Gastroesophageal sphincter (tissue), 4 donors: ENCODE data around the gene G6PC3. TPM values are rescaled to one million over a fixed set of nuclear protein-coding genes. Genes with fewer than 3 reads are reported as not detected.

ENCODE experiments used
- ATAC-seq: fragments of 150-250 bp; one replicate; pipeline ENCODE4 v1.9.1; 2016; ENCODE audit warnings: mild to moderate bottlenecking, moderate library complexity
- H3K27ac ChIP-seq, 4 donors: fragments of 200-600 bp; sonication (generic) in 3 of 4; 1 replicate in 3 of 4; 2 replicates in 1 of 4; pipeline ENCODE4 v1.5.1; 2016 to 2019
- H3K27me3 ChIP-seq: fragments of 200-600 bp; sonication (generic); one replicate; pipeline ENCODE4 v1.5.1; 2019
- H3K36me3 ChIP-seq, 2 donors: fragments of 200-600 bp; sonication (generic); one replicate each; pipeline ENCODE4 v1.5.1; 2019; ENCODE audit warnings: control low read depth in 1 of 2
- H3K4me1 ChIP-seq, 3 donors: fragments of 200-600 bp; sonication (generic); 1 replicate in 2 of 3; 2 replicates in 1 of 3; pipeline ENCODE4 v1.5.1; 2016 to 2019; ENCODE audit warnings: control low read depth in 2 of 3
- H3K4me3 ChIP-seq, 2 donors: fragments of 200-600 bp; sonication (generic); one replicate each; pipeline ENCODE4 v1.5.1; 2019; ENCODE audit warnings: mild to moderate bottlenecking in 1 of 2, moderate library complexity in 1 of 2
- H3K9me3 ChIP-seq, 3 donors: fragments of 200-600 bp; sonication (generic); one replicate each; pipeline ENCODE4 v1.5.1; 2017 to 2019; ENCODE audit warnings: control low read depth in 2 of 3
- EP300 ChIP-seq: sonication (generic); formaldehyde crosslinking; IDR thresholded peaks from one replicate; pipeline ENCODE4 v1.6.1; 2017; ENCODE audit warnings: antibody characterized with exemption, mild to moderate bottlenecking
- POLR2A ChIP-seq, 2 donors: fragments of 450-650 bp; IDR thresholded peaks; one replicate each; pipeline ENCODE4 v1.6.1; 2017; ENCODE audit warnings: antibody characterized with exemption in 2 of 2, mild to moderate bottlenecking in 2 of 2, moderate library complexity in 1 of 2
- POLR2AphosphoS5 ChIP-seq: sonication (generic); formaldehyde crosslinking; IDR thresholded peaks from one replicate; pipeline ENCODE4 v1.6.1; 2017; ENCODE audit warnings: antibody characterized with exemption
- WGBS, 2 donors: methylation state at CpG; one replicate each; pipeline ENCODE4 v1.1.5; 2018; ENCODE audit warnings: low coverage in 1 of 2; 5-methylcytosine and 5-hydroxymethylcytosine counted together
- small RNA-seq, 4 donors: library from RNA; depleted of rRNA; stranded (forward); fragments of <200 nt; gene quantifications; one replicate each; pipeline ENCODE3, GENCODE V24; 2016
- total RNA-seq, 4 donors: library from RNA; depleted of rRNA; stranded (reverse); fragments of >200 nt; gene quantifications; one replicate each; pipeline ENCODE4 v1.1.0, GENCODE V29; 2016
- TF ChIP-seq, protein P1 (sequence below), 4 experiments: fragments of 200-600 bp in 2 of 4; fragments of 450-650 bp in 2 of 4; sonication (generic) in 1 of 4; IDR thresholded peaks; one replicate each; pipeline ENCODE4 v1.5.1; 2017 to 2019; ENCODE audit warnings: antibody characterized with exemption in 4 of 4, mild to moderate bottlenecking in 2 of 4, moderate library complexity in 2 of 4

Gene G6PC3
- total RNA-seq, 4 donors from 2014 or later, result 22.1 to 27.5 (median 26.2) TPM

DNA sequence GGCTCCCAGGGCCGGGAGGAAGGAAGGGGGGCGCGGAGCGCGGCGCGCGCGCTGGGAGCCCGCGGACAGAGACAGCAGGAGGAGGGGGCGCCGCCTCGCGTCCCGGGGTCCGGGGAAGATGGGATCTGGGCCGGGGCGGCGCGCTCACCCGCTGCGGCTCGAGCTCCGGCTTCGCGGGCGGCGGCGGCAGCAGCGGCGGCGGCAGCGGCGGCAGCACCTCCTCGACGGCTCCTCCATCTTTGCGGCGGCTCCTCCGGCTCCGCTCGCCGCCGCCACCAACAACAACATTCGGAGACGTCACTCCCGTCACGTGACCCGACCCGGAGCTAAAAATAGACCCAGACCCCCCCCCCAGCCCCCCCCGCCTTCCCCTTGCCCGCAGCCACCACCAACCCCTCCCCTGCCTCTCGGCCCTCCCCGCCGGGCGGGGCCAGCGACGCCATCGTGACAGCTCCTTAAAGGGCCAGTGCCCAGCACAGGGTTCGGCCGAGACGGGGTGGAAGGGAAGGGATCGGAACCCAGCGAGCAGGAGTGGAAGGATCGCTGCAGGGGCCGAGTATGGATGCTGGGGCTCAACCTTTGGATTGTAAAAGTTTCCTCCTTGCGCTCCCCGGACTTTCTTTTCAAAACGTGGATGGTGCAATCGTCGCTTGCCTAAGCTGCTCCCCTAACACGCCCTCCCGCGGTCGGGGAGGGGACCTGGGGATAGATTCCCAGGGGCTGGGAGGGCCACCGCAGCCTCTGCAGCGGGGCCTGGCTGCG lies 53.0 kb downstream of the G6PC3 start, which contains the start of gene HDAC5:
Gene HDAC5, minus strand, starts transcription at position 286 of the 762 bp plus-strand sequence. CDS start 6,126 bp downstream, outside the sequence.
- 0% methylated on average over 1 of the region's 78 CpGs; no CpG with 5 or more reads in 1 of the 2 donors for WGBS, 2 donors
- Histone ChIP-seq H3K4me3 (peak within 1 kb of the TSS; percentile 72 to 100), H3K27ac (peak within 1 kb of the TSS; percentile 73 to 99 (median 97)), H3K27me3 (no peaks in the 10 kb centered on the region), H3K9me3 (no peaks in the 10 kb centered on the region), H3K36me3 (no peaks in the 10 kb centered on the region), H3K4me1 (peaks cover 0 to 51% (median 29%) of the 10 kb centered on the region in 3 donors)
- ATAC-seq, result peak; percentile 95
- TF ChIP-seq POLR2AphosphoS5 (peak; percentile 75), EP300 (no peak), POLR2A (IDR thresholded peaks at IDR 0.05) (peak; percentile 75 to 87)
- TF ChIP-seq, protein P1, sequence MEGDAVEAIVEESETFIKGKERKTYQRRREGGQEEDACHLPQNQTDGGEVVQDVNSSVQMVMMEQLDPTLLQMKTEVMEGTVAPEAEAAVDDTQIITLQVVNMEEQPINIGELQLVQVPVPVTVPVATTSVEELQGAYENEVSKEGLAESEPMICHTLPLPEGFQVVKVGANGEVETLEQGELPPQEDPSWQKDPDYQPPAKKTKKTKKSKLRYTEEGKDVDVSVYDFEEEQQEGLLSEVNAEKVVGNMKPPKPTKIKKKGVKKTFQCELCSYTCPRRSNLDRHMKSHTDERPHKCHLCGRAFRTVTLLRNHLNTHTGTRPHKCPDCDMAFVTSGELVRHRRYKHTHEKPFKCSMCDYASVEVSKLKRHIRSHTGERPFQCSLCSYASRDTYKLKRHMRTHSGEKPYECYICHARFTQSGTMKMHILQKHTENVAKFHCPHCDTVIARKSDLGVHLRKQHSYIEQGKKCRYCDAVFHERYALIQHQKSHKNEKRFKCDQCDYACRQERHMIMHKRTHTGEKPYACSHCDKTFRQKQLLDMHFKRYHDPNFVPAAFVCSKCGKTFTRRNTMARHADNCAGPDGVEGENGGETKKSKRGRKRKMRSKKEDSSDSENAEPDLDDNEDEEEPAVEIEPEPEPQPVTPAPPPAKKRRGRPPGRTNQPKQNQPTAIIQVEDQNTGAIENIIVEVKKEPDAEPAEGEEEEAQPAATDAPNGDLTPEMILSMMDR (IDR thresholded peaks at IDR 0.05), result peak in 3 of 4 experiments; percentile 54 to 82 (median 64)

DNA sequence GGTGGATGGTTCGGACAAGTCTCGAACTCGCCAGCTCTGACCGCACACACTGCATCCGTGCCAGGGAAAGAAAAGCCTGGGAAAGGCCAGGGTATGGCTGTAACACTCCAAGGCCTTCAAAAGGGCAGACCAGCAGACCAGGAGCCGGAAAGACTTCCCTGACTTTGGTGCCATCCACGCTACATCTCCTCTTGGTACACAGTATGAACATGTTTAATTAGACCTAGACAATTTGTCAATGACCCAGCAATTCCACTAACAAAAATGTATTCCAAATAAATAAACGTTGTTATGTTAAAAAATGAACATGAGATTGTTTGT lies 53.5 kb downstream of the G6PC3 start:
- ATAC-seq, result no peak
- TF ChIP-seq, protein P1 (IDR thresholded peaks at IDR 0.05), result no peak
- TF ChIP-seq POLR2AphosphoS5 (no peak), EP300 (no peak), POLR2A (IDR thresholded peaks at IDR 0.05) (no peak)
- no peaks in the 10 kb centered on the region for H3K27me3 ChIP-seq
- no peaks in the 10 kb centered on the region for H3K36me3 ChIP-seq
- peaks cover 0 to 46% (median 25%) of the 10 kb centered on the region in 3 donors for H3K4me1 ChIP-seq
- no peaks in the 10 kb centered on the region for H3K9me3 ChIP-seq
- peak overlapping the region; percentile 68 to 99 (median 97) for H3K27ac ChIP-seq
- WGBS, 2 donors, result 0 to 2% methylated on average over 1 to 8 of the region's 8 CpGs
- peak overlapping the region; percentile 72 to 100 for H3K4me3 ChIP-seq

Small RNA genes within 50 kb of the gene (small RNA-seq; reads per million reads assigned to genes)
- 0 reads per million in 4 donors for gene RF00012

Other genes with a start within 250 kb of the G6PC3 start
- gene MPP3, start 237.6 kb upstream of the G6PC3 start, total RNA-seq, result 10 to 100 TPM in 1 of 4 donors, 1 to 10 TPM in 3; 5.1 to 10.8 (median 7.8) TPM
- 10 to 100 TPM in 1 of 4 donors, 1 to 10 TPM in 3; 1.6 to 16.2 (median 3.7) TPM for gene CD300LG, start 223.6 kb upstream of the G6PC3 start, total RNA-seq
- gene MPP2, start 163.2 kb upstream of the G6PC3 start, total RNA-seq, result 10 to 100 TPM in 3 of 4 donors, 1 to 10 TPM in 1; 6.3 to 20.9 (median 15.1) TPM
- not detected for gene PPY, start 128.3 kb upstream of the G6PC3 start, total RNA-seq
- gene PYY, start 116.8 kb upstream of the G6PC3 start, total RNA-seq, result not detected
- gene NAGS, start 66.1 kb upstream of the G6PC3 start, total RNA-seq, result 1 to 10 TPM in 2 of 4 donors, under 1 TPM in 2; 0.62 to 3.0 (median 1.0) TPM
- 10 to 100 TPM; 27.6 to 39.8 (median 33.6) TPM for gene TMEM101, start 55.8 kb upstream of the G6PC3 start, total RNA-seq
- gene LSM12, start 4.1 kb upstream of the G6PC3 start, total RNA-seq, result 10 to 100 TPM; 33.3 to 53.0 (median 41.1) TPM
- 100 to 1,000 TPM in 2 of 4 donors, 10 to 100 TPM in 2; 78.1 to 152 (median 112) TPM for gene HDAC5, start 52.9 kb downstream of the G6PC3 start, total RNA-seq
- 1 to 10 TPM in 2 of 4 donors, under 1 TPM in 1, not detected in 1; 0.81 to 1.5 (median 1.3) TPM for gene HROB, start 71.2 kb downstream of the G6PC3 start, total RNA-seq
- gene ASB16, start 100.0 kb downstream of the G6PC3 start, total RNA-seq, result 1 to 10 TPM; 1.8 to 6.9 (median 3.9) TPM
- gene TMUB2, start 116.2 kb downstream of the G6PC3 start, total RNA-seq, result 10 to 100 TPM; 28.3 to 36.1 (median 29.8) TPM
- gene ATXN7L3, start 129.1 kb downstream of the G6PC3 start, total RNA-seq, result 10 to 100 TPM; 33.2 to 63.0 (median 49.0) TPM
- gene UBTF, start 148.9 kb downstream of the G6PC3 start, total RNA-seq, result 10 to 100 TPM; 55.6 to 85.5 (median 60.4) TPM
- under 1 TPM in 3 of 4 donors, not detected in 1; 0.08 to 0.54 (median 0.45) TPM for gene SLC4A1, start 197.4 kb downstream of the G6PC3 start, total RNA-seq
- 1 to 10 TPM in 1 of 4 donors, under 1 TPM in 2, not detected in 1; 0.54 to 1.5 (median 0.69) TPM for gene RUNDC3A, start 237.9 kb downstream of the G6PC3 start, total RNA-seq